WTC11 (cell line): ENCODE data around the gene NHLH2. TPM values are rescaled to one million over a fixed set of nuclear protein-coding genes. Genes with fewer than 3 reads are reported as not detected.
A peak's percentile ranks its signal among the peaks of the same experiment; 100 is the strongest.

Experiments
- CBFB ChIP-seq: sonication (generic); formaldehyde crosslinking; IDR thresholded peaks from 2 replicates; pipeline ENCODE4 v1.8.1; 2022; ENCODE audit warnings: mild to moderate bottlenecking, low read depth, missing genetic modification reagents
- CREM ChIP-seq: sonication (generic); formaldehyde crosslinking; IDR thresholded peaks from 2 replicates; pipeline ENCODE4 v1.8.1; 2022; ENCODE audit warnings: mild to moderate bottlenecking, missing genetic modification reagents, moderate library complexity
- ETV6 ChIP-seq: sonication (generic); formaldehyde crosslinking; IDR thresholded peaks from 2 replicates; pipeline ENCODE4 v1.8.1; 2022; ENCODE audit warnings: mild to moderate bottlenecking, missing genetic modification reagents
- FOXP1 ChIP-seq: sonication (generic); formaldehyde crosslinking; IDR thresholded peaks from 2 replicates; pipeline ENCODE4 v1.8.0; 2022; ENCODE audit warnings: missing genetic modification reagents, mild to moderate bottlenecking, moderate library complexity, borderline replicate concordance
- GRHL2 ChIP-seq: fragments of 250-450 bp; sonication (Bioruptor Pico); IDR thresholded peaks from 2 replicates; pipeline ENCODE4 v1.8.0; 2022; ENCODE audit warnings: mild to moderate bottlenecking, moderate library complexity; ENCODE audit not compliant: insufficient replicate concordance, severe bottlenecking
- MYBL2 ChIP-seq: sonication (generic); formaldehyde crosslinking; IDR thresholded peaks from 2 replicates; pipeline ENCODE4 v1.8.1; 2023; ENCODE audit warnings: mild to moderate bottlenecking, moderate library complexity, missing genetic modification reagents
- RORB ChIP-seq: fragments of 250-450 bp; sonication (Bioruptor Pico); IDR thresholded peaks from 2 replicates; pipeline ENCODE4 v1.9.0; 2021; ENCODE audit warnings: mild to moderate bottlenecking
- SOX15 ChIP-seq: fragments of 250-450 bp; sonication (Bioruptor Pico); IDR thresholded peaks from 2 replicates; pipeline ENCODE4 v1.9.0; 2021; ENCODE audit warnings: mild to moderate bottlenecking
- TEAD1 ChIP-seq: sonication (generic); formaldehyde crosslinking; IDR thresholded peaks from 2 replicates; pipeline ENCODE4 v1.8.0; 2022; ENCODE audit warnings: mild to moderate bottlenecking, missing genetic modification reagents
- TP53 ChIP-seq: sonication (generic); formaldehyde crosslinking; IDR thresholded peaks from 2 replicates; pipeline ENCODE4 v1.8.1; 2023; ENCODE audit warnings: mild to moderate bottlenecking, missing genetic modification reagents
- ZNF121 ChIP-seq: sonication (generic); formaldehyde crosslinking; IDR thresholded peaks from 2 replicates; pipeline ENCODE4 v1.8.0; 2023; ENCODE audit warnings: missing genetic modification reagents
- ZNF396 ChIP-seq: fragments of 250-450 bp; sonication (Bioruptor Pico); IDR thresholded peaks from 2 replicates; pipeline ENCODE4 v1.8.0; 2021; ENCODE audit warnings: mild to moderate bottlenecking, moderate library complexity, borderline replicate concordance
- ZNF416 ChIP-seq: fragments of 250-450 bp; sonication (Bioruptor Pico); IDR thresholded peaks from 2 replicates; pipeline ENCODE4 v1.9.0; 2021; ENCODE audit warnings: mild to moderate bottlenecking, inconsistent platforms
- total RNA-seq: library from RNA; stranded (reverse); gene quantifications from 3 replicates; pipeline ENCODE4 v1.2.3, GENCODE V29; 2021
- TF ChIP-seq, protein P1 (sequence below): sonication (generic); formaldehyde crosslinking; IDR thresholded peaks from 2 replicates; pipeline ENCODE4 v1.8.1; 2022; ENCODE audit warnings: low read depth, missing genetic modification reagents, borderline replicate concordance
- TF ChIP-seq, protein P2 (sequence below): sonication (generic); formaldehyde crosslinking; IDR thresholded peaks from 2 replicates; pipeline ENCODE4 v1.8.1; 2023; ENCODE audit warnings: mild to moderate bottlenecking, missing genetic modification reagents
- TF ChIP-seq, protein P3 (sequence below): sonication (generic); formaldehyde crosslinking; IDR thresholded peaks from 2 replicates; pipeline ENCODE4 v1.8.1; 2023; ENCODE audit warnings: mild to moderate bottlenecking, moderate library complexity, missing genetic modification reagents
- TF ChIP-seq, protein P4 (sequence below): sonication (generic); formaldehyde crosslinking; IDR thresholded peaks from 2 replicates; pipeline ENCODE4 v1.8.1; 2022; ENCODE audit warnings: missing genetic modification reagents, borderline replicate concordance
- TF ChIP-seq, protein P5 (sequence below): fragments of 250-450 bp; sonication (Bioruptor Pico); IDR thresholded peaks from 2 replicates; pipeline ENCODE4 v2.1.2; 2022; ENCODE audit warnings: mild to moderate bottlenecking, moderate library complexity
- TF ChIP-seq, protein P6 (sequence below): fragments of 250-450 bp; sonication (Bioruptor Pico); IDR thresholded peaks from 2 replicates; pipeline ENCODE4 v1.9.0; 2021; ENCODE audit warnings: moderate library complexity, mild to moderate bottlenecking, inconsistent platforms, borderline replicate concordance

Gene NHLH2
- total RNA-seq, 1 experiment from 2014 or later: 4.3 TPM

DNA sequence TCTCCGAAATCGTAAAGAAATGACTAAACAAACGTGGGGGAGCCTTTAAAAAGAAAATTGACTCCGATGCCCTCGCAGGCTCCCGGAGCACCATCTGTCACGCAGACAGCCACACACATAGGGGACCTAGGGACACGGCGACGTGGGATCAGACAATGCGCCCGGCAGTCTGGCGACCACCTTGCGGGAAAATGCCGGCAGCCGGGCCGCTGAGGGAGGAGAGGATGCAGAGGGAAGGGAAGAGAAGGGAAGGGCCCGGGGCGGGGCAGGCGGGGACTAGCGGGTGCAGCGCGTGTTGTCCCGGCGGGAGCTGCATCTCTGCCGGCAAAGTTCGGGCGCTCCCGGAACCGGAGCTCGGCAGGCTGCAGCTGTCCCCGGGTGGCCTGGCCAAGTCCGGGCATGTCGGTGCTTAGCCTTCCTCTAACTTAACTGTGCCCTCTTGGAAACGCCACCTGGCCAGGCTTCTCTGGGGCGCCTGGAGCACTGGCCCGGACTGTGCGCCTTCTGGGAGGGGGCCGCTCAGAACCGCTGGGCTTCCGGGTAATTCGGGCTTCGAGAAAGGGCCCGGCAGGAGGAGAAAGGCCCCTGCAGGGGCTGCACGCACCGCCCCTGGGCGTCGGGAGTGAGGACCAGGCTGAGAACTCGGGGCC is 1.8 kb downstream of the NHLH2 start (continued):
- TF ChIP-seq, protein P1, sequence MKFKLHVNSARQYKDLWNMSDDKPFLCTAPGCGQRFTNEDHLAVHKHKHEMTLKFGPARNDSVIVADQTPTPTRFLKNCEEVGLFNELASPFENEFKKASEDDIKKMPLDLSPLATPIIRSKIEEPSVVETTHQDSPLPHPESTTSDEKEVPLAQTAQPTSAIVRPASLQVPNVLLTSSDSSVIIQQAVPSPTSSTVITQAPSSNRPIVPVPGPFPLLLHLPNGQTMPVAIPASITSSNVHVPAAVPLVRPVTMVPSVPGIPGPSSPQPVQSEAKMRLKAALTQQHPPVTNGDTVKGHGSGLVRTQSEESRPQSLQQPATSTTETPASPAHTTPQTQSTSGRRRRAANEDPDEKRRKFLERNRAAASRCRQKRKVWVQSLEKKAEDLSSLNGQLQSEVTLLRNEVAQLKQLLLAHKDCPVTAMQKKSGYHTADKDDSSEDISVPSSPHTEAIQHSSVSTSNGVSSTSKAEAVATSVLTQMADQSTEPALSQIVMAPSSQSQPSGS (CRISPR knock-in tag): no peak
- TF ChIP-seq TEAD1 (CRISPR knock-in tag) (0 out of 2 replicates have a peak, but pooled peaks have one; percentile 18), GRHL2 (CRISPR knock-in tag) (no peak), SOX15 (CRISPR knock-in tag) (no peak), CBFB (CRISPR knock-in tag) (no peak), RORB (CRISPR knock-in tag) (no peak), TP53 (CRISPR knock-in tag) (peak; percentile 88; the same call in 1 of the 2 replicates), ETV6 (peak; percentile 56), MYBL2 (CRISPR knock-in tag) (0 out of 2 replicates have a peak, but pooled peaks have one; percentile 29), ZNF396 (CRISPR knock-in tag) (no peak), ZNF121 (CRISPR knock-in tag) (0 out of 2 replicates have a peak, but pooled peaks have one; percentile 24), FOXP1 (CRISPR knock-in tag) (peak; percentile 49; the same call in 1 of the 2 replicates), ZNF416 (CRISPR knock-in tag) (no peak), CREM (CRISPR knock-in tag) (0 out of 2 replicates have a peak, but pooled peaks have one; percentile 22)
- TF ChIP-seq, protein P2, sequence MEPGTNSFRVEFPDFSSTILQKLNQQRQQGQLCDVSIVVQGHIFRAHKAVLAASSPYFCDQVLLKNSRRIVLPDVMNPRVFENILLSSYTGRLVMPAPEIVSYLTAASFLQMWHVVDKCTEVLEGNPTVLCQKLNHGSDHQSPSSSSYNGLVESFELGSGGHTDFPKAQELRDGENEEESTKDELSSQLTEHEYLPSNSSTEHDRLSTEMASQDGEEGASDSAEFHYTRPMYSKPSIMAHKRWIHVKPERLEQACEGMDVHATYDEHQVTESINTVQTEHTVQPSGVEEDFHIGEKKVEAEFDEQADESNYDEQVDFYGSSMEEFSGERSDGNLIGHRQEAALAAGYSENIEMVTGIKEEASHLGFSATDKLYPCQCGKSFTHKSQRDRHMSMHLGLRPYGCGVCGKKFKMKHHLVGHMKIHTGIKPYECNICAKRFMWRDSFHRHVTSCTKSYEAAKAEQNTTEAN (CRISPR knock-in tag): peak; percentile 80; the same call in 1 of the 2 replicates
- TF ChIP-seq, protein P3, sequence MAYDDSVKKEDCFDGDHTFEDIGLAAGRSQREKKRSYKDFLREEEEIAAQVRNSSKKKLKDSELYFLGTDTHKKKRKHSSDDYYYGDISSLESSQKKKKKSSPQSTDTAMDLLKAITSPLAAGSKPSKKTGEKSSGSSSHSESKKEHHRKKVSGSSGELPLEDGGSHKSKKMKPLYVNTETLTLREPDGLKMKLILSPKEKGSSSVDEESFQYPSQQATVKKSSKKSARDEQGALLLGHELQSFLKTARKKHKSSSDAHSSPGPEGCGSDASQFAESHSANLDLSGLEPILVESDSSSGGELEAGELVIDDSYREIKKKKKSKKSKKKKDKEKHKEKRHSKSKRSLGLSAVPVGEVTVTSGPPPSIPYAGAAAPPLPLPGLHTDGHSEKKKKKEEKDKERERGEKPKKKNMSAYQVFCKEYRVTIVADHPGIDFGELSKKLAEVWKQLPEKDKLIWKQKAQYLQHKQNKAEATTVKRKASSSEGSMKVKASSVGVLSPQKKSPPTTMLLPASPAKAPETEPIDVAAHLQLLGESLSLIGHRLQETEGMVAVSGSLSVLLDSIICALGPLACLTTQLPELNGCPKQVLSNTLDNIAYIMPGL (CRISPR knock-in tag): no peak
- TF ChIP-seq, protein P4, sequence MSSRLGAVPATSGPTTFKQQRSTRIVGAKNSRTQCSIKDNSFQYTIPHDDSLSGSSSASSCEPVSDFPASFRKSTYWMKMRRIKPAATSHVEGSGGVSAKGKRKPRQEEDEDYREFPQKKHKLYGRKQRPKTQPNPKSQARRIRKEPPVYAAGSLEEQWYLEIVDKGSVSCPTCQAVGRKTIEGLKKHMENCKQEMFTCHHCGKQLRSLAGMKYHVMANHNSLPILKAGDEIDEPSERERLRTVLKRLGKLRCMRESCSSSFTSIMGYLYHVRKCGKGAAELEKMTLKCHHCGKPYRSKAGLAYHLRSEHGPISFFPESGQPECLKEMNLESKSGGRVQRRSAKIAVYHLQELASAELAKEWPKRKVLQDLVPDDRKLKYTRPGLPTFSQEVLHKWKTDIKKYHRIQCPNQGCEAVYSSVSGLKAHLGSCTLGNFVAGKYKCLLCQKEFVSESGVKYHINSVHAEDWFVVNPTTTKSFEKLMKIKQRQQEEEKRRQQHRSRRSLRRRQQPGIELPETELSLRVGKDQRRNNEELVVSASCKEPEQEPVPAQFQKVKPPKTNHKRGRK (CRISPR knock-in tag): no peak
- TF ChIP-seq, protein P5, sequence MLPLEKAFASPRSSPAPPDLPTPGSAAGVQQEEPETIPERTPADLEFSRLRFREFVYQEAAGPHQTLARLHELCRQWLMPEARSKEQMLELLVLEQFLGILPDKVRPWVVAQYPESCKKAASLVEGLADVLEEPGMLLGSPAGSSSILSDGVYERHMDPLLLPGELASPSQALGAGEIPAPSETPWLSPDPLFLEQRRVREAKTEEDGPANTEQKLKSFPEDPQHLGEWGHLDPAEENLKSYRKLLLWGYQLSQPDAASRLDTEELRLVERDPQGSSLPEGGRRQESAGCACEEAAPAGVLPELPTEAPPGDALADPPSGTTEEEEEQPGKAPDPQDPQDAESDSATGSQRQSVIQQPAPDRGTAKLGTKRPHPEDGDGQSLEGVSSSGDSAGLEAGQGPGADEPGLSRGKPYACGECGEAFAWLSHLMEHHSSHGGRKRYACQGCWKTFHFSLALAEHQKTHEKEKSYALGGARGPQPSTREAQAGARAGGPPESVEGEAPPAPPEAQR (CRISPR knock-in tag): no peak
- TF ChIP-seq, protein P6, sequence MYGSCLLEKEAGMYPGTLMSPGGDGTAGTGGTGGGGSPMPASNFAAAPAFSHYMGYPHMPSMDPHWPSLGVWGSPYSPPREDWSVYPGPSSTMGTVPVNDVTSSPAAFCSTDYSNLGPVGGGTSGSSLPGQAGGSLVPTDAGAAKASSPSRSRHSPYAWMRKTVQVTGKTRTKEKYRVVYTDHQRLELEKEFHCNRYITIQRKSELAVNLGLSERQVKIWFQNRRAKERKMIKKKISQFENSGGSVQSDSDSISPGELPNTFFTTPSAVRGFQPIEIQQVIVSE (CRISPR knock-in tag): no peak
- TF ChIP-seq, all 79 proteins: peak for 12
